Rectal smooth muscle tissue (tissue), 1 donor: ENCODE data around the gene CNTF.

Experiments used
- H3K27ac ChIP-seq: one replicate; pipeline ENCODE4 v1.7.0; 2013; ENCODE audit warnings: low read depth, low read length, inconsistent platforms
- H3K27me3 ChIP-seq: one replicate; pipeline ENCODE4 v1.7.0; 2013; ENCODE audit warnings: low read length; ENCODE audit not compliant: control insufficient read depth, insufficient read depth
- H3K36me3 ChIP-seq: one replicate; pipeline ENCODE4 v1.7.0; 2013; ENCODE audit warnings: low read length; ENCODE audit not compliant: control insufficient read depth, insufficient read depth
- H3K4me1 ChIP-seq: one replicate; pipeline ENCODE4 v1.7.0; 2013; ENCODE audit warnings: low read length; ENCODE audit not compliant: control insufficient read depth, insufficient read depth
- H3K4me3 ChIP-seq: one replicate; pipeline ENCODE4 v1.7.0; 2013; ENCODE audit warnings: low read length
- H3K9ac ChIP-seq: one replicate; pipeline ENCODE4 v1.7.0; 2013; ENCODE audit warnings: low read length

The CNTF gene

DNA sequence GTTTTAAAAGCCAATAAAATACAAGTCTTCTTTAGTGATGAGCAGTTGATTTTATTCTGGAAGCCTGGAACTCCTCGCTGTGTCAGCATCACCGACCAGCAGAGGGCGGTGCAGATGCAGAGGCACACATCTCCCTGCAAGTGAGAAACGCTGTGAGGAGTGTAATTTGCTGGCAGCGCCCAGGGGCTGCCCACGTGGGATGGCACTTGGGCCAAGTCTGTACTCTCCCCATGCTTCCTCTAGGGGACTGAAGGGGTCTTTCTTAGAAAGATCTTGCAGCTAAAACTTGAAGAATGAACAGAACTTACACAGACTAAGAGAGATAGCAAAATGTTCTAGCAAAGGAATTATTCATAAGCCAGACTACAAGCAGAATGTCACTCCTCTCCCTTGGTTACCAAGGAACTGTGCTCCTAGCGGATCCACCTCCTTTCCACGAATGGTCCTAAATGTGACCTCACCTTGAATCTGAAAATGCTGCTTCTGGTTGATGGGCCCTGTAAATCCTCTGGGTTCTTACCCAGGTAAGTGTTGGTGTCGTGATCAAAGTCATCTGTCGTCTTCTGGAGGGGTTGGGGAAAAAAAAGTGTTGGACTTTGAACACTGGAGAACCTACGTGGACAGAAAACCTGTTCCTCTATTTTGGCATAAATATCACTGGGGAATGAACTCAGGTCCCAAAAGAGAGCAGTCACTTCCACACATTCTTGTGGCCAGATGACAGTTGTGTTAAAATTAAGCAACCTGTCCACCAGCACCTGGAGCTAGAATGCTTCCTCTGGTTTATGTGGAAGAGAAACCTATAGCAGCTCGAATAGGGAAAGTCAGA lies 31.8 kb downstream of the CNTF start:
- H3K27ac ChIP-seq = no peak overlapping the region
- H3K4me1 ChIP-seq = no peaks in the 10 kb centered on the region
- H3K36me3 ChIP-seq = no peaks in the 10 kb centered on the region
- no peak overlapping the region for H3K9ac ChIP-seq
- no peaks in the 10 kb centered on the region for H3K27me3 ChIP-seq
- no peak overlapping the region for H3K4me3 ChIP-seq

DNA sequence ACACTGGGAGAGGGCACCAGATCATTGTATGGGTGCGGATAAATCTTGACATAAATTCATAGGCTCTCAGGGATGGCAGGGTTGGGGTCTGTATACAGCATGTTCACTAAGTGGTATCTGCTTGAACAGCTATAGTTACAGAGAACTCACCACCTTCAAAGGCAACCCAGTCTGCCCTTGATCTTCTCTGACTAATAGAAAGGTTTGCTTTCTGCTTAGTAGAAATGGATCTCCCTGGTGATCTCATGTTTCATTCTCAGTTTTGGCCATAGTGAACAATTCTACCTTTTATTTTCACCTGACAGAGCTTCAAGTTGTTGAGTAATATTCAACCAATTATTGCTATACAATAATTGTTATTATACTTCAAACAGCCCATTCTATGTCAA lies 32.4 kb downstream of the CNTF start:
- H3K9ac ChIP-seq = no peak overlapping the region
- H3K4me1 ChIP-seq = no peaks in the 10 kb centered on the region
- no peaks in the 10 kb centered on the region for H3K36me3 ChIP-seq
- H3K27ac ChIP-seq = no peak overlapping the region
- no peak overlapping the region for H3K4me3 ChIP-seq
- H3K27me3 ChIP-seq = no peaks in the 10 kb centered on the region

DNA sequence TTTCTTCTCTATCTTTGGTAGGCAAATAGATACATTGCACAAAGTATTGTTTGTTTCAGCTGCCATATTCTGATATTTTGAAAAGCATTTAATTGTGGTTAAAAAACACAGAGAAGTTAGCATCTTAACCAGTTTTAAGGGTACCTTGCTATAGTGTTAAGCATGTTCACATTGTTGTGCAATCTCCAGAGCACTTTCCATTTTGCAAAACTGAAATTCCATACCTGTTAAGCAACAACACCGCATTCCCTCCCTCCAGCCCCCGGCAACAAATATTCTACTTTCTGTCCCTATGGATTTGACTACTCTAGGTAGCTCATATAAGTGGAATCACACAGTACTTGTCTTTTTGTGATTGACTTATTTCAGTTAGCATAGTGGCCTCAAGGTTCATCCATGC lies 33.9 kb downstream of the CNTF start:
- no peaks in the 10 kb centered on the region for H3K27me3 ChIP-seq
- no peak overlapping the region for H3K9ac ChIP-seq
- no peak overlapping the region for H3K27ac ChIP-seq
- no peaks in the 10 kb centered on the region for H3K4me1 ChIP-seq
- no peaks in the 10 kb centered on the region for H3K36me3 ChIP-seq
- H3K4me3 ChIP-seq = no peak overlapping the region

DNA sequence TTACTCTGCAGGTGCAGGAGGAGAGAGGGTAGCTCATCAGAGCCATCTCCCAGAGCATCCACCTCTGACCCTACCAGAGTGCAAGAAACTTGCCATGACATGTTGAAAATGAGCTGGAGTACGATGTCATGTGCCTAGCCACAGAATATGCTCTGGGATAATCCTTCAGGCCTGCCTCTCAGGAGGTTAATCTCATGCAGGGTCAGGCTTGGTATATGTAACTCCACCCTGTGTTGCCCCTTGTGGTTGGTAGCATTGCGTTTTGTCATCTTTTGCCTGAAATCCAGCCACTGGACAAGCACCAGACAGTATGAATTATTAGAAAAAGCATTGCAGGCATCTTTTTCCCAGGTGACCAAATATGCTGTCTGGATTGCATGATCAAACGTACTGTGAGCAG lies 36.2 kb downstream of the CNTF start:
- no peaks in the 10 kb centered on the region for H3K4me1 ChIP-seq

DNA sequence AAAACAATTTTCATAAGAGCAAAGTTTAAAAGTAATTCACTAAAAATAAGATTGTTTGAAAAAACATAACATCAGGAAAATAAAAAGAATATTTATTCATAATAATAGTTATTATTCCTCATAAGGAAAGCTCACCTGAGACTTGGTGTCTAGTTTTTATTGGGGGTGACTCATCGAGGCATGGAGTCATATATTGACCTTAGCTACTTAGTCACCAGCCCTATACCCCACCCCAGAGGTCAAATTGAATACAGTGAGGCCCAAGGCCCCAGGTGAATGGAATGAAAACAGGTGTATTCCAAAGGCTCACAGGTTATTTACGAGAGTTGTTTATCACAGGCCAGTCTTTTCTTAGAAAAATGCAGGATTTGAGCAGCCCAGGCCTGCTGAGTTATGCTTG lies 36.9 kb downstream of the CNTF start:
- Histone ChIP-seq H3K27me3 (no peaks in the 10 kb centered on the region), H3K4me1 (no peaks in the 10 kb centered on the region), H3K9ac (no peak overlapping the region), H3K27ac (no peak overlapping the region), H3K4me3 (no peak overlapping the region), H3K36me3 (no peaks in the 10 kb centered on the region)

More for the DNA sequence above, 36.2 kb downstream of the CNTF start:
- Histone ChIP-seq H3K27me3 (no peaks in the 10 kb centered on the region), H3K9ac (no peak overlapping the region), H3K36me3 (no peaks in the 10 kb centered on the region), H3K27ac (no peak overlapping the region), H3K4me3 (no peak overlapping the region)

DNA sequence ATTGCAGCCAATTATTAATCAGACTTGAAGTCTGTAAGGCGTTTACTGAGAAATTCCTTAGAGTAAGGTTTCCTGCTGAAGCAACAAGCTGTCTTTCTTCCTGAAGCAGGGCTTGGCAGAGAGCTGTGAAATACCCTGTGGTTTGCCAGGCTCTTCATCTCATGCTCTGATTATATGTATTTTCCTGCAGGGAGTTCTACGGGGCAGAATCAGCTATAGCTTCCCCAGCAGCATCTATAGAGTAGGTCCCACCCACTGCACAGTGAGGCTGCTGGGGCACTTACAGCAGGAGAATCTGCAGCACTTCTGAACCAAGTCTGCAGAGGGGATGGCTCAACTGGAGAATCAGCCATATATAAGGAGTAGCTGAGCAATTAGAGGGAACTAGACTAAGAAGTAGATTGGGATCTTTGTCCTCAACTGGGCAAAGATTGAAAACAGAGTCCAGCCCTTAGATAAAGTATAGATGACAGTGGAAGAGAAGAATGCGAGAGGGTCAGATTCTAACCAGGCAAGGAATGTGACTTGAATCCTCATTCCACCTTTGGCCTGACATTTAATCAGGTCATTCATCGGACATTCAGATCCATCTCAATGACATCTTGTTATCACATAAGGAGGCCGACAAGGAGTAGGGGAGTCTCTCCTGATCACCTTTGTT lies 37.6 kb downstream of the CNTF start:
- no peak overlapping the region for H3K4me3 ChIP-seq
- no peaks in the 10 kb centered on the region for H3K4me1 ChIP-seq
- H3K27me3 ChIP-seq = no peaks in the 10 kb centered on the region
- H3K9ac ChIP-seq = no peak overlapping the region
- H3K27ac ChIP-seq = no peak overlapping the region
- H3K36me3 ChIP-seq = no peaks in the 10 kb centered on the region

DNA sequence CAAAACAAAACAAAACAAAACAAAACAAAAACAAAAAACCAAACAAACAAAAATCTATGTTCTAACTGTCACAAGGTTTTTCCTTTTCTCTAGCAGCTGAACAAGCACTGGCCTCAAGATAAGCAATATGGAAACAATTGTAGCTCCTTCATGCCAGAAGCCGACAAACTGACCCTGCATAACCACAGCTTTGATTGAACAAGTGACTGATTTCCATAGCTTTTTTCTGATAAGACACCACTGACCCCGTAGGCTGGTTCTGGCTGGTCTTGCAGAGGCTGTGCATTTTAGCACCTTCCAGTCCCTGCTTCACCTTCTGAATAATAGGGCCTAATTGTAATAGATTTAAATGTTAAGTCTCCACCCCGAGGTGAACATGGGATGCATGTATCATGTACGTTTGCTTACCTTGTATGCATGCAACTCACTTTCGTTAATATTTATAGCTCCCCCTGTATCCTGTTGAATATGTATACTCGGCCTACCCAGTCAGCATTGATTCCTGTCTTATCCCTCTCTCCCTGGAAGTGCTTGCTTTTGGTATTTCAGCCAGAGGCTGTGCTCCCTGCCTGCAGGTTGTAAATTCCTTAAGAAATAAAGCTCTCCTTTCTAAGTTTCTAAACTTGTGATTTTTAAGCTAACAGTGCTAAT lies 49.6 kb downstream of the CNTF start:
- Histone ChIP-seq H3K9ac (no peak overlapping the region), H3K36me3 (no peaks in the 10 kb centered on the region), H3K4me1 (no peaks in the 10 kb centered on the region), H3K27ac (no peak overlapping the region), H3K4me3 (no peak overlapping the region), H3K27me3 (no peaks in the 10 kb centered on the region)

DNA sequence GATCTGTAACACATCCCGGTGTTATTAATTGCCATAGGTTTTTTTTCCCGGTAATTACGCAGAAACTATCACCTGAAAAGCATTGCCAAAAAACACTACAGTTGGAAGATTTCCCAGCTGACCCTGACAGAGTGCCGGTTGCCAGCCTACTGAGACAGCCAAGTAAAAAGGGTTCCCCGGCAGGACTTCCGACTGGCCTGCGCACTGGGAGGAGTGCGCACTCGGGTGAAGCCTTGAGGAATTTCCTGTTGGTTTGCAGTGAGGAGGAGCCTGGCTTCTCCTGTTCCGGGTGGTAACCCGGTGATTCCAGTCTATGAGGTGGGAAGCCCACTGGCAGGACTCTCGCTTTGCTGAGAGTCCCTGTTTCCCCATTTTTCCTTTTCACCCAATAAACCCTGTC lies 52.1 kb downstream of the CNTF start:
- no peak overlapping the region for H3K27ac ChIP-seq
- no peaks in the 10 kb centered on the region for H3K36me3 ChIP-seq
- H3K27me3 ChIP-seq = no peaks in the 10 kb centered on the region
- H3K4me3 ChIP-seq = no peak overlapping the region
- H3K4me1 ChIP-seq = no peaks in the 10 kb centered on the region
- no peak overlapping the region for H3K9ac ChIP-seq
